Activated naive CD4-positive, alpha-beta T cell treated with anti-CD3 and anti-CD28 coated beads, Interleukin-2, amount 50 U/mL, for 72 hours (primary cell): Measurements from ENCODE around the gene DDC. TPM values are rescaled to one million over a fixed set of nuclear protein-coding genes. Genes with fewer than 3 reads are reported as not detected.
"Not testable (repeated sequence)": the region's sequence is repeated elsewhere in the genome, so short reads cannot be mapped to it uniquely, and the experiment has no call there.

Source experiments
- ATAC-seq, 2 donors: fragments of 150-1000 bp; cut with Tn5 transposase; 2 replicates each; pipeline ENCODE4 v1.10.0; 2021; ENCODE audit warnings: mild to moderate bottlenecking in 2 of 2, moderate library complexity in 2 of 2
- DNase-seq, 2 donors: peaks; one replicate each; pipeline ENCODE4 v3.0.0; 2021 to 2022; ENCODE audit warnings: low spot score in 2 of 2
- H3K27ac Mint-ChIP-seq, 2 donors: one replicate each; pipeline ENCODE4 v1.8.0; 2022; ENCODE audit warnings: mild to moderate bottlenecking in 2 of 2, mixed read lengths in 2 of 2
- H3K36me3 Mint-ChIP-seq, 2 donors: one replicate each; pipeline ENCODE4 v1.8.0; 2022; ENCODE audit warnings: mixed read lengths in 2 of 2
- H3K9me3 Mint-ChIP-seq, 2 donors: one replicate each; pipeline ENCODE4 v1.8.0; 2022; ENCODE audit warnings: mixed read lengths in 2 of 2
- total RNA-seq, 2 donors: library from RNA; stranded (reverse); gene quantifications; one replicate each; pipeline ENCODE4 v1.2.3, GENCODE V29; 2022

Gene DDC
- total RNA-seq, 2 donors from 2014 or later = 0.43 TPM; not detected in 1

- ATAC-seq (no peak), DNase-seq (no peak)
- no peaks in the 10 kb centered on the region for H3K9me3 Mint-ChIP-seq
- no peak overlapping the region for H3K27ac Mint-ChIP-seq
- no peaks in the 10 kb centered on the region for H3K36me3 Mint-ChIP-seq
Measured at GRCh38 chr7:50542132-50542531, 23.1 kb downstream of the DDC start.

GRCh38 chr7:50540785-50541579, 24.2 kb downstream of the DDC start:
- Mint-ChIP-seq H3K27ac (no peak overlapping the region), H3K9me3 (no peaks in the 10 kb centered on the region), H3K36me3 (no peaks in the 10 kb centered on the region)
- ATAC-seq = no peak
- DNase-seq = no peak

GRCh38 chr7:50539725-50540124, 25.5 kb downstream of the DDC start:
- DNase-seq (no peak), ATAC-seq (no peak)
- Mint-ChIP-seq H3K9me3 (no peaks in the 10 kb centered on the region), H3K36me3 (no peaks in the 10 kb centered on the region), H3K27ac (no peak overlapping the region)

GRCh38 chr7:50538478-50538877, 26.7 kb downstream of the DDC start:
- no peak for ATAC-seq
- H3K36me3 Mint-ChIP-seq = no peaks in the 10 kb centered on the region
- no peak overlapping the region for H3K27ac Mint-ChIP-seq
- no peak for DNase-seq
- H3K9me3 Mint-ChIP-seq = no peaks in the 10 kb centered on the region

- no peak for ATAC-seq
- Mint-ChIP-seq H3K27ac (no peak overlapping the region), H3K36me3 (no peaks in the 10 kb centered on the region), H3K9me3 (no peaks in the 10 kb centered on the region)
- DNase-seq = no peak
Measured at GRCh38 chr7:50537417-50537816, 27.8 kb downstream of the DDC start.

GRCh38 chr7:50535291-50535711, 29.9 kb downstream of the DDC start:
- not testable (repeated sequence) for DNase-seq, H3K9me3 Mint-ChIP-seq, H3K36me3 Mint-ChIP-seq, ATAC-seq
- peak overlapping the region in 1 of 2 donors; percentile 35 for H3K27ac Mint-ChIP-seq

GRCh38 chr7:50534690-50535290, 30.4 kb downstream of the DDC start:
- no peaks in the 10 kb centered on the region for H3K9me3 Mint-ChIP-seq
- DNase-seq (no peak), ATAC-seq (peak; percentile 51 to 67)
- no peaks in the 10 kb centered on the region for H3K36me3 Mint-ChIP-seq
- H3K27ac Mint-ChIP-seq = peak overlapping the region in 1 of 2 donors; percentile 35

GRCh38 chr7:50533866-50534265, 31.3 kb downstream of the DDC start:
- H3K36me3 Mint-ChIP-seq = no peaks in the 10 kb centered on the region
- no peaks in the 10 kb centered on the region for H3K9me3 Mint-ChIP-seq
- ATAC-seq (no peak), DNase-seq (no peak)
- no peak overlapping the region for H3K27ac Mint-ChIP-seq

GRCh38 chr7:50531928-50532327, 33.3 kb downstream of the DDC start:
- no peaks in the 10 kb centered on the region for H3K36me3 Mint-ChIP-seq
- no peak overlapping the region for H3K27ac Mint-ChIP-seq

GRCh38 chr7:50531401-50531911, 33.7 kb downstream of the DDC start:
- Mint-ChIP-seq H3K9me3 (no peaks in the 10 kb centered on the region), H3K36me3 (no peaks in the 10 kb centered on the region), H3K27ac (peak overlapping the region in 1 of 2 donors; percentile 88)
- DNase-seq (peak in 1 of 2 donors; percentile 39), ATAC-seq (peak; percentile 43 to 82)

More at GRCh38 chr7:50531928-50532327, 33.3 kb downstream of the DDC start:
- DNase-seq (no peak), ATAC-seq (no peak)
- H3K9me3 Mint-ChIP-seq = no peaks in the 10 kb centered on the region

GRCh38 chr7:50530766-50531165, 34.4 kb downstream of the DDC start:
- DNase-seq (no peak), ATAC-seq (peak in 1 of 2 donors; percentile 59)
- no peak overlapping the region for H3K27ac Mint-ChIP-seq
- H3K36me3 Mint-ChIP-seq = no peaks in the 10 kb centered on the region
- H3K9me3 Mint-ChIP-seq = no peaks in the 10 kb centered on the region

GRCh38 chr7:50529093-50529862, 35.9 kb downstream of the DDC start:
- H3K9me3 Mint-ChIP-seq = no peaks in the 10 kb centered on the region
- H3K27ac Mint-ChIP-seq = no peak overlapping the region
- ATAC-seq (no peak), DNase-seq (no peak)
- no peaks in the 10 kb centered on the region for H3K36me3 Mint-ChIP-seq

GRCh38 chr7:50528266-50529092, 36.7 kb downstream of the DDC start:
- DNase-seq (no peak), ATAC-seq (no peak)
- Mint-ChIP-seq H3K9me3 (no peaks in the 10 kb centered on the region), H3K36me3 (no peaks in the 10 kb centered on the region), H3K27ac (no peak overlapping the region)

GRCh38 chr7:50519350-50519749, 45.9 kb downstream of the DDC start:
- H3K9me3 Mint-ChIP-seq = peaks cover 3 to 21% of the 10 kb centered on the region in 2 donors

GRCh38 chr7:50513166-50513871, 51.9 kb downstream of the DDC start:
- Mint-ChIP-seq H3K36me3 (peaks cover 0 to 4% of the 10 kb centered on the region in 2 donors), H3K27ac (no peak overlapping the region), H3K9me3 (peaks cover 0 to 15% of the 10 kb centered on the region in 2 donors)
- DNase-seq = no peak
- ATAC-seq = no peak

More at GRCh38 chr7:50519350-50519749, 45.9 kb downstream of the DDC start:
- ATAC-seq, H3K27ac Mint-ChIP-seq, H3K36me3 Mint-ChIP-seq, DNase-seq: not testable (repeated sequence)

GRCh38 chr7:50512384-50512783, 52.8 kb downstream of the DDC start:
- Mint-ChIP-seq H3K36me3 (peaks cover 0 to 4% of the 10 kb centered on the region in 2 donors), H3K27ac (no peak overlapping the region), H3K9me3 (peaks cover 0 to 13% of the 10 kb centered on the region in 2 donors)
- ATAC-seq (no peak), DNase-seq (no peak)
